ENCODE data around the gene TLK2. TPM values are rescaled to one million over a fixed set of nuclear protein-coding genes. Genes with fewer than 3 reads are reported as not detected.

Gene TLK2
- polyA plus RNA-seq, 1 experiment, result 57.4 TPM

DNA sequence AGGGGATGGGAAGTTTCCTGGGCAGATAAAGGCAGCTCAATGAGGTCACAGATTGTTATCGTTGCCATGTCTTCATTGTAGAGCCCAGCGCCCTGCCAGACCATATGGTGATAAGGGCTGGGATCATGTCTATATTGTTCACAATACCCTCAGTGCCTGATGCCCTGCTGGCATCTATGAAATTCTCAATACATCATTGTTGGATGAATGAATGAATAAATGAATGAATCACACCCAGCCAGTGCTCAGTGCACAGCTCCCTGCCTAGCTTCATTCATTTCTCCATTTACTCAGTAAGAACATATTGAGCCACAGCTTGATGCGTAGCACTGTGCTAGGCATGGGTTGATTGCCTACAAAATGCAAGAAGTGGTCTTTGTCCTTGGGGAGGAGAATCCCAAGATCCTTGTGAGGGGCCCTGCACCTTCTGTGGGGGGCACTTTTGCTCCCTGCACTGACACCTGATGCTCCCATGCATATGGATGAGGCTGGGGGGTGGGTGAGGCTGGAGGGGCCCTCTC lies 178.6 kb downstream of the TLK2 start:
- TF ChIP-seq, protein P1, sequence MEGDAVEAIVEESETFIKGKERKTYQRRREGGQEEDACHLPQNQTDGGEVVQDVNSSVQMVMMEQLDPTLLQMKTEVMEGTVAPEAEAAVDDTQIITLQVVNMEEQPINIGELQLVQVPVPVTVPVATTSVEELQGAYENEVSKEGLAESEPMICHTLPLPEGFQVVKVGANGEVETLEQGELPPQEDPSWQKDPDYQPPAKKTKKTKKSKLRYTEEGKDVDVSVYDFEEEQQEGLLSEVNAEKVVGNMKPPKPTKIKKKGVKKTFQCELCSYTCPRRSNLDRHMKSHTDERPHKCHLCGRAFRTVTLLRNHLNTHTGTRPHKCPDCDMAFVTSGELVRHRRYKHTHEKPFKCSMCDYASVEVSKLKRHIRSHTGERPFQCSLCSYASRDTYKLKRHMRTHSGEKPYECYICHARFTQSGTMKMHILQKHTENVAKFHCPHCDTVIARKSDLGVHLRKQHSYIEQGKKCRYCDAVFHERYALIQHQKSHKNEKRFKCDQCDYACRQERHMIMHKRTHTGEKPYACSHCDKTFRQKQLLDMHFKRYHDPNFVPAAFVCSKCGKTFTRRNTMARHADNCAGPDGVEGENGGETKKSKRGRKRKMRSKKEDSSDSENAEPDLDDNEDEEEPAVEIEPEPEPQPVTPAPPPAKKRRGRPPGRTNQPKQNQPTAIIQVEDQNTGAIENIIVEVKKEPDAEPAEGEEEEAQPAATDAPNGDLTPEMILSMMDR (IDR thresholded peaks at IDR 0.05; ENCODE audit: low read depth, low read length), result no peak
- no peak overlapping the region for H3K27ac ChIP-seq (ENCODE audit: low read depth, low read length)
- H3K27me3 ChIP-seq (ENCODE audit: control insufficient read depth, insufficient read depth, low read length), result no peaks in the 10 kb centered on the region
- no peaks in the 10 kb centered on the region; the same call in none of the 2 replicates for H3K9me3 ChIP-seq (ENCODE audit: control insufficient read depth, insufficient read depth, low read length)
- no peak for DNase-seq (ENCODE audit: low read depth, low spot score)
- ChIA-PET POLR2A (no interaction called here), CTCF (no interaction called here)
- H3K4me3 ChIP-seq (ENCODE audit: low read depth, low read length), result no peak overlapping the region

DNA sequence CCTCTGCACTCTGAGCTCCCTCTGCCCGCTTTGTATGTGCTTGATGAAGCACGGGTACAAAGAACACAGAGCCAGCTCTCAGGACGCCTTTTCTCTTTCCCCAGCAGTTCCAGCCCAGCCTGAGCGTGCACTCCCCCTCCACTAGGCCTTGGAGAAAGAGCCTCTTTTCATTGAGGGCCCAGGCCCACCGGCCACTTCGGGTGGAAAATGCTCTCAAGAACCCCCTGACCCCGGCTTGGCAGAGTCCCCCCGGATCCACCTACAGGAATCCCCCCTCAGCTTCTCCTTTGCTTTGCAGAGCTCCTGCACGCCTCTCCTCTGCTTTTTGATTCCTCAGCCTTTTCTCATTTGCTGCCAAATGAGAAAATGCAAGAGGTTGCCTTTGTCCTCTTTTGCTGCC lies 179.1 kb downstream of the TLK2 start:
- Histone ChIP-seq H3K27me3 (ENCODE audit: control insufficient read depth, insufficient read depth, low read length) (no peaks in the 10 kb centered on the region), H3K27ac (ENCODE audit: low read depth, low read length) (no peak overlapping the region), H3K9me3 (ENCODE audit: control insufficient read depth, insufficient read depth, low read length) (no peaks in the 10 kb centered on the region; the same call in 1 of the 2 replicates), H3K4me3 (ENCODE audit: low read depth, low read length) (no peak overlapping the region)
- no peak for DNase-seq (ENCODE audit: low read depth, low spot score)
- TF ChIP-seq, protein P1 (IDR thresholded peaks at IDR 0.05; ENCODE audit: low read depth, low read length), result no peak
- ChIA-PET CTCF (no interaction called here), POLR2A (no interaction called here)

- Histone ChIP-seq H3K27me3 (ENCODE audit: control insufficient read depth, insufficient read depth, low read length) (no peaks in the 10 kb centered on the region), H3K4me3 (ENCODE audit: low read depth, low read length) (no peak overlapping the region), H3K27ac (ENCODE audit: low read depth, low read length) (peak overlapping the region; percentile 3), H3K9me3 (ENCODE audit: control insufficient read depth, insufficient read depth, low read length) (no peaks in the 10 kb centered on the region; the same call in 1 of the 2 replicates)
- TF ChIP-seq, protein P1 (IDR thresholded peaks at IDR 0.05; ENCODE audit: low read depth, low read length), result no peak
- ChIA-PET POLR2A (no interaction called here), CTCF (no interaction called here)
- DNase-seq (ENCODE audit: low read depth, low spot score), result no peak
Observed at GRCh38 chr17:62658136-62658920, 179.7 kb downstream of the TLK2 start.

GRCh38 chr17:62660629-62661118 lies 182.0 kb downstream of the TLK2 start:
- H3K27me3 ChIP-seq (ENCODE audit: control insufficient read depth, insufficient read depth, low read length), result no peaks in the 10 kb centered on the region
- no peak for DNase-seq (ENCODE audit: low read depth, low spot score)
- ChIA-PET CTCF (interaction anchor here (0.6 kb wide), 1 partner anchor 175 kb away, joined by 3 read pairs; no protein-coding TSS in a partner anchor), POLR2A (no interaction called here)
- no peak overlapping the region for H3K27ac ChIP-seq (ENCODE audit: low read depth, low read length)
- TF ChIP-seq, protein P1 (IDR thresholded peaks at IDR 0.05; ENCODE audit: low read depth, low read length), result no peak
- H3K9me3 ChIP-seq (ENCODE audit: control insufficient read depth, insufficient read depth, low read length), result no peaks in the 10 kb centered on the region; the same call in 1 of the 2 replicates
- no peak overlapping the region for H3K4me3 ChIP-seq (ENCODE audit: low read depth, low read length)

DNA sequence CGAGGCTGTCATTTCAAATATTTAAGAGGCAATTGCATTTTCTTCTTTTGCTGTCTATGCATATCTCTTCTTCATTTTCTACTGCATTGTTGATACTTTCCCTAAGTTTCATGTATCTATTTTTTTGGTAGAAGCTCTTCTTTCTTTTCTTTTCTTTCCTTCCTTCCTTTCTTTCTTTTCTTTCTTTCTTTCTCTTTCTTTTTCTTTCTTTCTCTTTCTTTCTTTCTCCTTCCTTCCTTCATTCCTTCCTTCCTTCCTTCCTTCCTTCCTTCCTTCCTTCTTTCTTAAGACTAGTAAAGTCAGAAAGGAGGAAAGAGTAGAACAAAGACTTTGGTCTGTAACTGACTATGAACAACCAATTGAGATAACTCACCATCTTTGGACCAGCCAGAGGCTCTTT lies 182.7 kb downstream of the TLK2 start:
- Histone ChIP-seq H3K27me3 (ENCODE audit: control insufficient read depth, insufficient read depth, low read length) (no peaks in the 10 kb centered on the region), H3K4me3 (ENCODE audit: low read depth, low read length) (no peak overlapping the region), H3K27ac (ENCODE audit: low read depth, low read length) (no peak overlapping the region), H3K9me3 (ENCODE audit: control insufficient read depth, insufficient read depth, low read length) (no peaks in the 10 kb centered on the region; the same call in none of the 2 replicates)
- ChIA-PET CTCF (no interaction called here), POLR2A (no interaction called here)
- DNase-seq (ENCODE audit: low read depth, low spot score), result no peak
- TF ChIP-seq, protein P1 (IDR thresholded peaks at IDR 0.05; ENCODE audit: low read depth, low read length), result no peak

Data from AG04450 (cell line).